GM19193 (cell line): ENCODE results near the gene ESRRA.

Experiments used
- POLR2A ChIP-seq: IDR thresholded peaks from 4 replicates; pipeline ENCODE4 v1.6.1; 2011; ENCODE audit not compliant: insufficient read depth, insufficient read length; ENCODE audit errors: extremely low read depth

The ESRRA gene

GRCh38 chr11:64353715-64354506, 48.6 kb downstream of the ESRRA start:
- no peak for TF ChIP-seq POLR2A

DNA sequence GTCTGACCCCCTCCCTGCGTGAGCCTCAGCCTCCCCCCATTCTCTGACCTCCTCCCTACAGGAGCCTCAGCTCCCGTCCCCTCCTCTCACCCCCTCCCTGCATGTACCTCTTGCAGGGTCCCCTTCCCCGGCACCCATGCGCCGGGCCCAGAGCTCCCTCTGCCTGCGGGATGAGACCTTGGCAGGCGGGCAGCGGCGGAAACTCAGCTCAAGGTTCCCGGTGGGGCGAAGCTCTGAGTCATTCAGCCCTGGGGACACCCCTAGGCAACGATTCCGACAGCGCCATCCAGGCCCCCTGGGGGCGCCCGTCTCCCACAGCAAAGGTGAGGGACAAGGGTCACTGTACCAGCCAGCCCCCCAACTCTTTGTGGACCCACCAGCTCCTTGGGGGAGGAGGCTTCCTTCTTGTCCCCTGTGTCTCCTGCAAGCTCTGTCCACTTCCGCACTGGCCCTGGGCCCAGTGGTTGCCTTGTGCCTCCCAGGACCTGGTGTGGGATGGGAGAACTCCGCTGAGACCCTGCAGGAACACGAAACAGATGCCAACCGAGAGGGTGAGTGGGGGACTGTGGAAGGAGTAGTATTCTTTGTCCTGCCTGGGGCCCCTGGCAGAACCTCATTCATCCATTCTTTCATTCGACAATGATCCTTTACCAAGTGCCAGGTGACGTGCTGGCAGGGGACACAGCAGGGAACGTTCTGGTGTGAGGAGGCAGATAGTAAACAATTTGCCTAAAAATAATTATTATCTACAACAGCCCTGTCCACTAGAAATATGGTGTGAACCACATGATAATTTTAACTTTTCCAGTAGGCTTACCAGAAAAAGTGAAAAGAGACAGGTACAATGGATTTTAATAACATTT, 50.0 kb downstream of the ESRRA start:
- no peak for TF ChIP-seq POLR2A

DNA sequence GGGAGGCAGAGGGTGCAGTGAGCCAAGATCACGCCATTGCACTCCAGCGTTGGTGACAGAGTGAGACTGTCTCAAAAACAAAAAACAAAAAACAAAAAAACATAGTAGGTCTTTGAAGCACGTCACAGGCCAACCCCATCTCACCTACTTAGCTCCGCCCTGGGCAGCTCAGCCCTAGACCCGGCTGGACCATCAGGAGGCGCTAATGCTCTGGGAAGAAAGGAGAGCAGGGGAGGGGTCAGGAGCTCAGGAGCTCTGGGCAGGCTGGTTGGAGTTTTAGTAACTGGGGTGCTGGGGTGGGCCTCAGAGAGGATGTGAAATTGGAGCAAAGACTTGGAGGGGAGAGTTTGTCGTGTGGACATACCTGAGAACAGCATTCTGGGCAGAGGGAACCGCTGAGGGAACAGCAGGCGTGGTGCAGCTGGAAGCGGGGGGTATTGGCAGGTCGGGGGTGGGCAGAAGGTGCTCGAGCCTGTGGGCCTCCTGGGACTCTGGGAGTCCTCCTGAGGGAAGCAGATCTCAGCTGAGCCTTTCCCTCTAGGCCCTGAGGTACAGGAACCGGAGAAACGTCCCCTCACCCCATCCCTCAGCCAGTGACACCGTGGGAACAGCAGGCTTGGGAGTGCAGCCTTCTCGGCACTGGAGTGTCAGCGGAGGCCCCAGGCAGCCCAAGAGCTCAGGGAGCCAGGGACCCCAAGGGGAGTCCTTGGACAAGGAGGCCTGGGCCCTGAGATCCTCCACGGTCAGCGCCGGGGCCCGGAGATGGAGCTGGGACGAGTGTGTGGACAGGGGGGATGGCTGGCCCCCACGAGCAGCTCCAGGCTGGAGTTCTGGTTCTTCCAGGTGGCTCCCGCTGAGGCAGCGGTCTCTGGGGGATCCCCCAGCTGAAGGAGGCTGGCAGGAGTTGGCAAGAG, 51.4 kb downstream of the ESRRA start:
- TF ChIP-seq POLR2A = no peak

DNA sequence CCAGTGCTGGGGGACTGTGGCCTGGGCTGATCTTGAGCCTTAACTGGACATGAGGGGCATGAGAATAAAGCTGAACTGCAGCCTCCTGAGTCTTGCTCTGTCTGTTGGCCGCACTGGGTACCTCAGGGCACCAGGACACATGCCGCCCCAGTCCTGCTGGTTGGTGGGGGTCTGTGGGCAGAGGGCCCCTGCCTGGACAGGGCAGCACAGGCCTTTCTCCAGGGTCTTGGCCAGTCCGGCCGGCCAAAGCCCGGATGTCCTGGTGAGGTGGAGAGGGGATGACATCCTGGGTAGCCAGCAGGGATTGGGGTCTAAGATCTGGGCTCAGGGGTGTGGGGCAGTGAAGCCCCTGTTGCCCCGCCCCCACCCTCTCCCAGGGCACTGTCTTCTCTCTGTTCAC, 52.1 kb downstream of the ESRRA start:
- no peak for TF ChIP-seq POLR2A

DNA sequence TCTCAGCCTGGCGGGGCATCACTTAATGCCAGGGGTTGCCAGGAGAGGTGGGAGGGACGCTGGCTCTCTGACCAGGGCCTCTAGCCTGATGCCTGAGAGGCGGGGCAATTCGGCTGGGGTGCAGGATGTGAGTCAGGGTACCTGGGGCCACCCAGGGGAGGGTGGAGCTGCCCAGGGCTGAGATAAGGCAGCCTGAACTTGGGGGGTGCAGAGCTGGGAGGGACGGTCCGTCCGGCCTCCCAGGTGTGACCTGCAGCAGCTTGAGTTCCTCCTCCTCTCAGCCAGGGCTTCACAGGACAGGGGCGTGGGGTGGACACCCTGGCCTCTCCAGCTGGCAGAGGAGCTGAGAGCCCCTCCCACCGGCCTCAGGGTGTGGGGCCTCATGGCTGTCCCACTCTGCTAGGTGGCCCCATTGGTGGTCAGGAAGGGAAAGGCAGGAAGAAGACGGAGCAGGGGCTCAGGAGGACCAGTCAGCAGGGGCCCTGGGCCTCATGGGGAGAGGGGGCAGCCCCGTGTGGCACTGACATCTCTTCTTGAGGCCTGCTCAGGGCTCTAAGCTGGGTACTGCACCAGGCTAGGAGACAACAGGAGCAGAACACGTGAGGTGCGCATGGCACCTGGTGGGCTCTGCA, 52.7 kb downstream of the ESRRA start:
- TF ChIP-seq POLR2A = no peak

- TF ChIP-seq POLR2A = no peak
Observed at GRCh38 chr11:64358536-64358906, 53.2 kb downstream of the ESRRA start.

DNA sequence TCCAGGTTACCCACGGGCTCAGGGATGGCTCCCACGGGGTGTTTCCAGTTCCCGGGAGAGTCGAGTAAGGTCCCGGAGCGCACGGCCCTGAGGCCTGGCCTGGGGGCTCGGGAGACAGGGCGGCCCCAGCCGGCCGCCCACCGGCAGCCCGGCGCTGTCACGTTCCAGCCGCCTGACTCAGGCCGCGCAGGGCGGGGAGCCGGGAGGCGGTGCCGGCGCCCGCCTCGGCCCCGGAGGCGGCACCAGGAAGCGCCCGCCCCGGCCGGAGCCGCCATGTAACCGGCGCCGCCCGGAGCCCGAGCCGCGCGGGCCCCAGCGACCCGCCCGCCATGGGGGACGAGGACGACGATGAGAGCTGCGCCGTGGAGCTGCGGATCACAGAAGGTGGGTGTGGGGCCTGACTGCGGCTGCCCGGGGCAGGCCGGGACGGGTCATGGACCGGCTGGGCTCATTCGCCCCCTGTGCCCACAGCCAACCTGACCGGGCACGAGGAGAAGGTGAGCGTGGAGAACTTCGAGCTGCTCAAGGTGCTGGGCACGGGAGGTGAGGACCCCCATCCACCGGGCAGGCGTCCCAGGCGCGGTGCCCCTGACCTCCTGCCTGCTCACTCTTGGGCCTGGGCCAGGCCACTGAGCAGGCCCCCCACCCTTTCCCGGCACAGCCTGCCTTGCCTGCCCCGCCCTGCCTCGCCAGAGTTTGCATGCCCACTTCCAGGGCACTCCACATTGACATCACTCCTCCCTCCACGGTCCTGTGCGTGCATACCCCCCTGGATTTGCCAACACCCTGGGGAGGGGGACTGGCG, 53.8 kb downstream of the ESRRA start, which contains the start of gene RPS6KA4:
RPS6KA4 (plus strand) TSS at position 256 of the 805 bp plus-strand sequence; CDS start at position 330, 74 bp downstream.
- peak; percentile 69 for TF ChIP-seq POLR2A

DNA sequence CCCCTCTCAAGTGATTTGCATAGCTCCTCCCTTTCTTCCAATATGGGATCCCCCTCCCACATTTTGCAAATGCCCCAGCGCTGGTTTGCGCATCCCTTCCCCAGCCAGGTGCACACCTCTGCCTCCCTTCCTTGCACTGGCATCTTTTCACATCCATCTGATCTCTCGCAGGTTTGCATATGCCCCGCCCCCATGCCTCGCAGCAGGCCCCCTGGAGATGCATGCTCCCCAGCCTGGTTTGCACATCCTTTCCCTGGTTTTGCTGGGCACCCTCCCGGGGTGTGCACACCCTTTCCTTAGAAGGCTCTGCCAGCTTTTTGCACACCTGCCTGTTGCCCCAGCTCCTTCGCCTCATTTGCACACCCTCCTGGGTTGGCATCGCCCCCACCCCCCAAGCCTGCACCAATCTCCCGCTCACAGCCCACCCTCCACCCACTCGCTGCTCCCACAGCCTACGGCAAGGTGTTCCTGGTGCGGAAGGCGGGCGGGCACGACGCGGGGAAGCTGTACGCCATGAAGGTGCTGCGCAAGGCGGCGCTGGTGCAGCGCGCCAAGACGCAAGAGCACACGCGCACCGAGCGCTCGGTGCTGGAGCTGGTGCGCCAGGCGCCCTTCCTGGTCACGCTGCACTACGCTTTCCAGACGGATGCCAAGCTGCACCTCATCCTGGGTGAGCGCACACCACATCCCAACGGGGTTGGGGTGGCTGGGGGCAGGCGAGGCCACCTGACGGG, 54.6 kb downstream of the ESRRA start:
- no peak for TF ChIP-seq POLR2A

DNA sequence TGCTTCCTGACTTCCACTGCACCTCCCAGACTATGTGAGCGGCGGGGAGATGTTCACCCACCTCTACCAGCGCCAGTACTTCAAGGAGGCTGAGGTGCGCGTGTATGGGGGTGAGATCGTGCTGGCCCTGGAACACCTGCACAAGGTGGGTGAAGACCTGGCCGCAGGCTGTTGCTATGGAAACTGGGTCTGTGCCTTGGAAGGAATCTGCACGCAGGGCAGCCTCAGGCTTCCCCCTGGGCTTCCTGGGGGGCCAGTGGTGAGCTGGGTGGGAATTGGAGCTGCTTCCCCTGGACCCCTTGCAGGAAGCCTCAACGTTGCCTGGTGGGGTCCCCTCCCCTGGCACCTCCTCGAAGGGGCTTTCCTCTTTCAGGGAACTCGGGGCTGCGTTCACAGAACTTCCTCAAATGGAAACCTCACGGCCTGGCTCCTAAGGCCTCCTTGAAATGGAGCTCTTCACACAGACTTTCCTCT, 55.2 kb downstream of the ESRRA start:
- no peak for TF ChIP-seq POLR2A

DNA sequence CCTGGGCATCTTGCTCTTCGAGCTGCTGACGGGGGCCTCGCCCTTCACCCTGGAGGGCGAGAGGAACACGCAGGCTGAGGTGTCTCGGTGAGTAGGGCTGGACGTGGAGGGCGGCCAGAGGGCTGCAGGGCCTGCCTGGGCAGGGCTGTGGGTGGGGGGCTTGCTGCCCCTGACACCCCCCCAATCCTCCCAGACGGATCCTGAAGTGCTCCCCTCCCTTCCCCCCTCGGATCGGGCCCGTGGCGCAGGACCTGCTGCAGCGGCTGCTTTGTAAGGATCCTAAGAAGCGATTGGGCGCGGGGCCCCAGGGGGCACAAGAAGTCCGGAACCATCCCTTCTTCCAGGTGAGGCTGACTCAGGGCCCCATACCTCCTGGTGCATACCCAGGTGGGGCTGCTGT, 56.3 kb downstream of the ESRRA start:
- no peak for TF ChIP-seq POLR2A

DNA sequence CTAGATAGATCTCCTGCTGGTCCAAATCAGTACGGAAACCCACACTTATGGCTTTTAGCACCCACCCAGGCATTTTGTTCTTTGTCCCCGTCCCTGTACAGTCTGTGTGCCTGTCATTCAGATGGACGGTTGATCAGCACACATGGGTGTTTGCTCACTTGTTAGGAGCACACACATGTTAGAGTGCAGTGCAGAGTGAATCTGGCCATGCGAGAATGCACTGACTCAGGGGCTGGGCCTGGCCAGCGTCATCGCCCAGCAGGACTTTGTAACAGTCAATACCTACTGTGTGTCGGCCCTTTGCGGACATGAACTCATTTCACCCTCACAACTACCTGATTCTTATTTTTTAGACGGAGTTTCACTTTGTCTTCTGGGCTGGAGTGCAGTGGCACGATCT, 57.0 kb downstream of the ESRRA start:
- no peak for TF ChIP-seq POLR2A

DNA sequence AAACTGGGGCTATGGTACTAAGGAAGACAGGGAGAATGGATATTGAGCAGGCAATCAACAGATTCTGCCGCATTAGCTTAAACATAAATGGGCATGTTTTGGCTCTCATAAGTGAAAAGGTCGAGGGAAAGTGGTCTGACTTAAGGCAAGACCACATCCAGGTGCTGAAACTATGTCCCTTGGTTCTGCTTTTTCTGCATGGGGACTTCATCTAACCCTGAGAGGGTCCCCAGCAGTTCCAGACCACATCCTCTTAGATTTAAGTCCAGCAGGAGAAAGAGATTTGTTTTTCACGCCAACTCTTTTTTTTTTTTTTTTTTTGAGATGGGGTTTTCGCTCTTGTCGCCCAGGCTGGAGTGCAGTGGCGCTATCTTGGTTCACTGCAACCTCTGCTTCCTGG, 59.1 kb downstream of the ESRRA start:
- no peak for TF ChIP-seq POLR2A

DNA sequence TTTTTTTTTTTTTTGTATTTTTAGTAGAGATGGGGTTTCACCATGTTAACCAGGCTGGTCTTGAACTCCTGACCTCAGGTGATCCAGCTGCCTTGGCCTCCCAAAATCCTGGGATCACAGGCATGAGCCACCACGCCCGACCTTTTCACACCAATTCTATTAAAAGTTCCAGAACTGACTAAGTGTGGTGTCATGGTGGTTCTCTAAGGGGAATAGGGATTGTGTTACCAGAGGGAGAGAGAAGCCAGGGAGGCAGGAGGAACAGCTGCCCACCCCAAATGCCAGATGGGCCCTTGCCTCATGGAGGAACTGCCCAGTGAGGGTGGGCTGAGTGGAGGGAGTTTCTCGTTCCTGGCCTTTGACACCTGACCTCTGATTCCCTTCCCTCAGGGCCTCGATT, 59.6 kb downstream of the ESRRA start:
- TF ChIP-seq POLR2A = no peak
